Sigmoid colon (tissue), 7 donors: Measurements from ENCODE around the gene ALDH3B1. TPM values are rescaled to one million over a fixed set of nuclear protein-coding genes. Genes with fewer than 3 reads are reported as not detected.

Experiments used
- DNase-seq: peaks from one replicate; pipeline ENCODE4 v3.0.0-alpha.2; 2019
- H3K27ac ChIP-seq, 4 donors: fragments of 200-600 bp; sonication (generic); one replicate each; pipeline ENCODE4 v1.5.1; 2016 to 2019; ENCODE audit warnings: mild to moderate bottlenecking in 1 of 4
- H3K27me3 ChIP-seq, 3 donors: fragments of 200-600 bp; sonication (generic); one replicate each; pipeline ENCODE4 v1.5.1; 2019; ENCODE audit warnings: mild to moderate bottlenecking in 1 of 3
- H3K36me3 ChIP-seq, 4 donors: fragments of 200-600 bp; sonication (generic); one replicate each; pipeline ENCODE4 v1.5.1; 2016 to 2019
- H3K4me1 ChIP-seq, 4 donors: fragments of 200-600 bp; sonication (generic); one replicate each; pipeline ENCODE4 v1.5.1; 2017 to 2019
- H3K4me3 ChIP-seq, 4 donors: fragments of 200-600 bp; sonication (generic); one replicate each; pipeline ENCODE4 v1.5.1; 2017 to 2019; ENCODE audit warnings: mild to moderate bottlenecking in 2 of 4, moderate library complexity in 1 of 4
- H3K9me3 ChIP-seq, 4 donors: fragments of 200-600 bp in 3 of 4; sonication (generic) in 3 of 4; one replicate each; pipeline versions ENCODE4 v1.5.1 to v1.6.1; 2013 to 2019
- CTCF ChIP-seq, 4 experiments: fragments of 450-650 bp in 3 of 4; fragments of 200-600 bp in 1 of 4; IDR thresholded peaks; one replicate each; pipeline ENCODE4 v1.5.1; 2016 to 2019; ENCODE audit warnings: antibody characterized with exemption in 4 of 4, mild to moderate bottlenecking in 3 of 4, moderate library complexity in 2 of 4
- EP300 ChIP-seq, 4 donors: sonication (generic); formaldehyde crosslinking; IDR thresholded peaks; one replicate each; pipeline ENCODE4 v1.6.1; 2017; ENCODE audit warnings: antibody characterized with exemption in 4 of 4
- POLR2A ChIP-seq, 2 donors: fragments of 450-650 bp; IDR thresholded peaks; one replicate each; pipeline ENCODE4 v1.6.1; 2016; ENCODE audit warnings: antibody characterized with exemption in 2 of 2, mild to moderate bottlenecking in 2 of 2, moderate library complexity in 2 of 2
- POLR2AphosphoS5 ChIP-seq, 4 donors: sonication (generic); formaldehyde crosslinking; IDR thresholded peaks; one replicate each; pipeline ENCODE4 v1.6.1; 2017; ENCODE audit warnings: antibody characterized with exemption in 4 of 4
- WGBS, 2 donors: extraction: QIAGEN DNeasy Blood & Tissue Kit; methylation state at CpG; one replicate each; pipeline ENCODE4 v1.1.7; 2013; 5-methylcytosine and 5-hydroxymethylcytosine counted together
- intact Hi-C: fragments of 100-400 bp; cut with DNase I; formaldehyde crosslinking; loops from one replicate; pipeline ENCODE4 v1.15.1; 2023
- polyA plus RNA-seq, 3 donors: library from polyadenylated mRNA; stranded (reverse); fragments of 200-250 nt; gene quantifications; one replicate each; pipeline ENCODE4 v1.2.3, GENCODE V29; 2013
- total RNA-seq, 4 donors: library from RNA; depleted of rRNA; stranded (reverse); fragments of >200 nt; gene quantifications; one replicate each; pipeline ENCODE4 v1.1.0, GENCODE V29; 2016
- donor health status: healthy with polysubstance abuse.
- donor health status: Bipolar disorder and iron deficiency.
- donor health status: healthy.

The ALDH3B1 gene
- total and polyA plus RNA-seq, 7 donors: 6.2 to 14.7 (median 10.9) TPM

DNA sequence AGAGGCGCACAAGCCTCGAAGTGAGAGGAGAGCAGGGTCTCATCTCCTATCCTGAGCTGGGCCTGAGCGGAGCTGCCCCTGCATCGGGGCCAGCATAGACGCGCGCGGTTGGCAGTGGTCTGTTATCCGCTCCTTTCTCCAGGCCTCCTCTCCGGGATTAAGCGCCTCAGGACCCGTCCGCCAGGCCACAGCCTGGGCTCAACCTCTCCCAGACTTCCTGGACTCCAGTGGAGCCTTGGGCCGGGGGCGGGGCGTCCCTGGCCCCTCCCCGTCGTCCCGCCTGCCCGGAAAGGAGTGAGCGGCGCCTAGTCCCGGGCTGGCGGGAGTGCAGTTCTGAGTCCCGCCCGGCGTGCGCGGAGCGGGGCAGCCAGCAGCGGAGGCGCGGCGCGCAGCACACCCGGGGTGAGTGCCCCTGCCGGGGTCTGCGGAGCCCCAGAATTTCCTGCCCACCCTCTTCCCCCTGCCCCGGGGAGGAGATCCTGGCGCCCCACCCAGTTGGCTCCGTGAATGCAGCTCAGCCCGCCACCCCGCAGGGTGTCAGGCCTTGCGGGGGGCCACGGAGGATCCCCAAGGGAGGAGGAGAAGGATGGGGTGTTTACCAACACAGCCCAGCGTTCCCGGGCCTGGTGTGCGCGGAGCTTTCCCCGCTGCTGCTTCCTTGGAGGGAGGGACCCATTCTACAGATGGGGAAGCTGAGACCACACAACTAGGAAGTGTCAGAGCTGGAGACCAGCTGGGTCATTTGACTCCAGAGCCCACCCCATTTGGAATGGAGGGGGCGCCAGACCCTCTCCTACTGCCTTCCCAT is 28.8 kb downstream of the ALDH3B1 start, which contains the start of gene TCIRG1:
Gene TCIRG1 (plus strand): TSS at position 308 of the 808 bp plus-strand sequence. CDS start 2,247 bp downstream, outside the sequence.
- WGBS, 2 donors: 2 to 5% methylated on average over 51 of the region's 51 CpGs
- peaks cover 0 to 49% (median 21%) of the 10 kb centered on the region in 4 donors for H3K36me3 ChIP-seq

GRCh38 chr11:68039526-68040086 is 29.5 kb downstream of the ALDH3B1 start:
- Histone ChIP-seq H3K4me3 (peak overlapping the region; percentile 67 to 84 (median 75)), H3K4me1 (peaks cover 0 to 56% (median 44%) of the 10 kb centered on the region in 4 donors), H3K27me3 (no peaks in the 10 kb centered on the region), H3K9me3 (no peaks in the 10 kb centered on the region), H3K36me3 (peaks cover 0 to 49% (median 21%) of the 10 kb centered on the region in 4 donors), H3K27ac (peak overlapping the region; percentile 86 to 91 (median 90))
- intact Hi-C loops: loop anchor here (2.0 kb wide), 3 partner anchors 29 to 173 kb away; partner anchors contain the start of genes ALDH3B1, CHKA and KMT5B
- WGBS, 2 donors: 4 to 14% methylated on average over 10 of the region's 10 CpGs
- TF ChIP-seq CTCF (IDR thresholded peaks at IDR 0.05) (no peak), POLR2AphosphoS5 (IDR thresholded peaks at IDR 0.05) (no peak), EP300 (IDR thresholded peaks at IDR 0.05) (no peak), POLR2A (IDR thresholded peaks at IDR 0.05) (no peak)
- DNase-seq: peak; percentile 70

More for the DNA sequence above, 28.8 kb downstream of the ALDH3B1 start, which contains the start of gene TCIRG1:
- Histone ChIP-seq H3K27ac (peak within 1 kb of the TSS; percentile 86 to 91 (median 90)), H3K27me3 (no peaks in the 10 kb centered on the region), H3K4me1 (peaks cover 0 to 56% (median 44%) of the 10 kb centered on the region in 4 donors), H3K4me3 (peak within 1 kb of the TSS; percentile 67 to 84 (median 75)), H3K9me3 (no peaks in the 10 kb centered on the region)
- peak; percentile 96 for DNase-seq
- TF ChIP-seq POLR2A (IDR thresholded peaks at IDR 0.05) (peak; percentile 95 to 97), EP300 (IDR thresholded peaks at IDR 0.05) (no peak), POLR2AphosphoS5 (IDR thresholded peaks at IDR 0.05) (peak; percentile 90 to 98 (median 98)), CTCF (IDR thresholded peaks at IDR 0.05) (peak in 2 of 4 experiments; percentile 27 to 38)
- intact Hi-C loops: loop anchor here (2.0 kb wide), 1 partner anchor 28 kb away; the partner anchor contains the start of gene ALDH3B1

GRCh38 chr11:68040101-68040956 is 30.2 kb downstream of the ALDH3B1 start:
- Histone ChIP-seq H3K36me3 (peaks cover 0 to 49% (median 25%) of the 10 kb centered on the region in 4 donors), H3K9me3 (no peaks in the 10 kb centered on the region), H3K27ac (peak overlapping the region; percentile 86 to 91 (median 90)), H3K4me3 (peak overlapping the region; percentile 67 to 84 (median 75)), H3K27me3 (no peaks in the 10 kb centered on the region), H3K4me1 (peaks cover 0 to 56% (median 44%) of the 10 kb centered on the region in 4 donors)
- peak; percentile 88 for DNase-seq
- WGBS, 2 donors: 7% methylated on average over 22 of the region's 22 CpGs
- intact Hi-C loops: loop anchor here (2.0 kb wide), 2 partner anchors 80 to 172 kb away; partner anchors contain the start of genes CHKA and KMT5B
- TF ChIP-seq POLR2AphosphoS5 (IDR thresholded peaks at IDR 0.05) (peak in 3 of 4 donors; percentile 53 to 61 (median 61)), EP300 (IDR thresholded peaks at IDR 0.05) (no peak)

DNA sequence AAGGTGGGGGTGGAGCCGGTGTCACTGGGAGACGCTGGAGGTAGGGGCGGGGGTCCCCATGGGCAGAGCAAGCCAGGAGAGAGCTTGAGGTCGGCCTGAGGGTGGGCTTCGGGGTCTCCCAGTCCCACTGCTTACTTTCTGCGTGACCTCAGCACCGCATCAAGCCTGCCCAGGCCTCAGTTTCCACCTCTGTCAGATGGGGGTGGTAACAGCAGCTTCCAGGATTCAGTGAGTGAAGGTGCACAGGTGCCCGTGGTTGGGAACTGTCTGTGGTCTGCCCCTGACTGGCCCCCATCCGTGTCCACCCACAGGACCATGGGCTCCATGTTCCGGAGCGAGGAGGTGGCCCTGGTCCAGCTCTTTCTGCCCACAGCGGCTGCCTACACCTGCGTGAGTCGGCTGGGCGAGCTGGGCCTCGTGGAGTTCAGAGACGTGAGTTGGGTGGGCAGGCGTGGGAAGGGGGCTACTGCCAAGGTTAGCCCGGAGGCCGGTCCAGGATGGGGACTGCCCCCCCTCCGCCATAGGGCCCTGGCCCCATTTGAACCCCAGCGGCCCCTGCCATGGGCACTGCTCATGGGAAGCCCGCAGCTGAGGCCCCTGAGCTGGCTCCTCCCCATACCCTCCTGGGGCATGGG is 30.9 kb downstream of the ALDH3B1 start:
- WGBS, 2 donors: 80 to 81% methylated on average over 23 of the region's 23 CpGs
- TF ChIP-seq POLR2A (IDR thresholded peaks at IDR 0.05): no peak
- no peak for TF ChIP-seq CTCF (IDR thresholded peaks at IDR 0.05)
- TF ChIP-seq POLR2AphosphoS5 (IDR thresholded peaks at IDR 0.05): no peak
- no peak for TF ChIP-seq EP300 (IDR thresholded peaks at IDR 0.05)
- H3K27me3 ChIP-seq: no peaks in the 10 kb centered on the region
- H3K36me3 ChIP-seq: peaks cover 0 to 52% (median 25%) of the 10 kb centered on the region in 4 donors
- H3K4me1 ChIP-seq: peaks cover 0 to 56% (median 44%) of the 10 kb centered on the region in 4 donors
- H3K27ac ChIP-seq: peak overlapping the region; percentile 86 to 91 (median 90)
- DNase-seq: peak; percentile 72
- peak overlapping the region; percentile 67 to 84 (median 75) for H3K4me3 ChIP-seq
- intact Hi-C loops: loop anchor here (2.0 kb wide), 2 partner anchors 80 to 172 kb away; partner anchors contain the start of genes CHKA and KMT5B
- no peaks in the 10 kb centered on the region for H3K9me3 ChIP-seq
